HFF-Myc (cell line): ENCODE data around the gene NUDT21.

Experiments used
- DNase-seq: peaks from one replicate; pipeline ENCODE4 v3.0.0-alpha.2; 2011; ENCODE audit warnings: low read depth; ENCODE audit errors: extremely low read depth
- H3K4me3 ChIP-seq: replicated peaks from 2 replicates; pipeline ENCODE4 v1.5.1; 2011; ENCODE audit warnings: low read depth, mild to moderate bottlenecking, control low read depth, low read length
- CTCF ChIP-seq: IDR thresholded peaks from 2 replicates; pipeline ENCODE4 v1.5.1; 2012; ENCODE audit warnings: mild to moderate bottlenecking, low read depth, low read length, control low read depth; ENCODE audit errors: missing control alignments

Gene NUDT21

GRCh38 chr16:56482683-56483236, 31.6 kb upstream of the NUDT21 start:
- TF ChIP-seq CTCF, result no peak
- no peak for DNase-seq

GRCh38 chr16:56481468-56482122, 30.5 kb upstream of the NUDT21 start:
- TF ChIP-seq CTCF, result no peak
- H3K4me3 ChIP-seq, result no peak overlapping the region
- no peak for DNase-seq

More at GRCh38 chr16:56482683-56483236, 31.6 kb upstream of the NUDT21 start:
- H3K4me3 ChIP-seq, result no peak overlapping the region

- TF ChIP-seq CTCF, result no peak
- no peak overlapping the region for H3K4me3 ChIP-seq
- no peak for DNase-seq
Measured at GRCh38 chr16:56480776-56481467, 29.8 kb upstream of the NUDT21 start.

GRCh38 chr16:56479469-56479868, 28.3 kb upstream of the NUDT21 start:
- no peak overlapping the region for H3K4me3 ChIP-seq
- DNase-seq, result no peak
- TF ChIP-seq CTCF, result no peak

- TF ChIP-seq CTCF, result no peak
- DNase-seq, result no peak
- H3K4me3 ChIP-seq, result no peak overlapping the region
Measured at GRCh38 chr16:56478281-56479049, 27.3 kb upstream of the NUDT21 start.

GRCh38 chr16:56477096-56477878, 26.2 kb upstream of the NUDT21 start:
- no peak for TF ChIP-seq CTCF
- DNase-seq, result peak; percentile 66
- no peak overlapping the region for H3K4me3 ChIP-seq
